Inflammatory macrophage (primary cell): ENCODE data around the gene APIP.

Experiments
- DNase-seq, 2 donors: peaks; one replicate each; pipeline ENCODE4 v3.0.0-alpha.2; 2020 to 2022
- total RNA-seq, 18 experiments: gene quantifications; one replicate each; lab custom pipeline; 2026; ENCODE audit warnings: mixed read lengths in 6 of 18, inconsistent platforms in 2 of 18; lab: John Stamatoyannopoulos, UW

The APIP gene, protein sequence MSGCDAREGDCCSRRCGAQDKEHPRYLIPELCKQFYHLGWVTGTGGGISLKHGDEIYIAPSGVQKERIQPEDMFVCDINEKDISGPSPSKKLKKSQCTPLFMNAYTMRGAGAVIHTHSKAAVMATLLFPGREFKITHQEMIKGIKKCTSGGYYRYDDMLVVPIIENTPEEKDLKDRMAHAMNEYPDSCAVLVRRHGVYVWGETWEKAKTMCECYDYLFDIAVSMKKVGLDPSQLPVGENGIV
- total RNA-seq: 19.1 to 41.6 (median 28.2) reads per million in 18 experiments

DNA sequence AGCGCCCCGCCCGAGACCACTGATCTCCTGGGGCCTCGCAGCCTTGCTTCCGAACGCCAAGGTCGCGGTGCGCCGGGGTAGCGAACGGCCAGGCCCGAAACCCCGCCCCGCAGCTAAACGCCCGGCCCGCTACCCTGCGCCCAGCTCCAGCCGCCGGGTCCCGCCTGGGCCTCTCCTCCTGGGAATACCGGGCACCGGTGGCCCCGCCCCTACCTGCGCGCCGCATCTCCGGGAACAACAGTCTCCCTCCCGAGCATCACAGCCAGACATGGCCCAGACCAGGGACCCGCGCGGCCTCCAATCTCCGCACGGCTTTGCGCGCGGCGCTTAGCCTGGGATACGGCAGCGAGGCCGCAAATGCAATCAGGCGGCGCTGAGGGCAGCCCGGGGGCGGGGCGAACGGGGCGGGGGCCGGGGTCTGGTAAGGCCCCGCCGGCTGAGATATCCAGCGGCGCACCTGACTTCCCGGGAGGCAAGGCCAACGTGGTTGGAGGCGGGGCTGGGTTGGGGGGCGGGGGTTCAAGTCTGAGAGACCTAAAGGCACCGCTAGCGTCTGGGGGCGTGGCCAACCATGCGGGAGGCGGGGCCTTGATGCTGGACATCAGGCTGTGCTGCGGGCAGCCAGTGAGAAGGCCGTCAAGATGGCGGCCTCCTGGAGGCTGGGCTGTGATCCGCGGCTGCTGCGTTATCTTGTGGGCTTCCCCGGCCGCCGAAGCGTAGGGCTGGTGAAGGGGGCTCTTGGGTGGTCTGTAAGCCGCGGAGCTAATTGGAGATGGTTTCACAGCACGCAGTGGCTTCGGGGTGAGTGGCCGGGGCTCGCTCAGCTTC lies at the start of gene APIP, which contains the start of gene PDHX:
APIP (minus strand) TSS at position 365 of the 828 bp plus-strand sequence; CDS start at position 270, 95 bp downstream.
PDHX (plus strand) TSS at position 604 of the 828 bp plus-strand sequence; CDS start at position 642, 38 bp downstream.
- peak; percentile 98 to 99 for DNase-seq

DNA sequence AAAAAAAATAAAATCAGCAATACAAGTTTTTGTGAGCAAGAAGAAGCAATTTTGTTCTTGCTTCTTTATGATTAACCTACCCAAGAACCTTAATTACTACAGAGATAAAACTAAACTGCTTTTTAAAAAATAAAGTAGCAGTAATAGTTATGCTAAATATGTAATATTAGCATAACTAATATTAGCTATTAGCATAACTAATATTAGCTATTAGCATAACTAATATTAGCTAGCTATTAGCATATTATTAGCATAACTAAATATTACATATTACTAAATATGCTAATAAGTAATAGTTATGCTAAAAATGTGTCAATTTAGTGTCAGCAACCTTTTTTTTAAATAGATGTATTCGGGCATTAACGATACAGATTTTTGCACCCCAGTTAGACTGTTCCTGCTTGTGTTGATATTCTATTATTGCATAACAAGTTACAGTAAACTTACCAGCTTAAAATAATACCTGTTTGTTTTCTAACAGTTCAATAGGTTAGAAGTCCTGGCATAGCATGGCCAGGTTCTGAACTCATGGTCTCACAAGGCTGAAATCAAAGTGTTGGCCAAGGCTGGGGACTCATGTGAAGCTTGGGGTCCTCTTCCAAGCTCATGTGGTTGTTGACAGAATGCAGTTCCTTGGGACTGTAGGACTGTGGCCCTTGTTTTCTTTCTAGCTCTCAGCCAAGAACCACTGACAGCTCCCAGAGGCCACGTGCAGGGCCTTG lies 48.6 kb upstream of the APIP start:
- DNase-seq: no peak

DNA sequence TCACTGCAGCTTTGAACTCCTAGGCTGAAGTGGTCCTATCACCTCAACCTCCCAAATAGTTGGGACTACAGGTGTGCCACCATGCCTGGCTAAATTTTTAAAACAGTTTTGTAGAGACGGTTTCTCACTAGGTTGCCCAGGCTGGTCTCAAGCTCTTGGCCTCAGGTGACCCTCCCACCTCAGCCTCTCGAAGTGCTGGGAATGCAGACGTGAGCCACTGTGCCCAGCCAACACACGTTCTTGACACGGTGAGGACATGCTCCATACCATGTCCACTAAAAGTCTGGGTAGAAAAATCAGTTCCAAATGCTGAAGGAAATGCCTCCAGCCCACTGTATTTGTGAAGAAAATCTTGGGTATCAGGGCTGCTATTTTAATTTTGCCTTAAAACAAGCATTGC lies 47.2 kb upstream of the APIP start:
- DNase-seq: no peak

DNA sequence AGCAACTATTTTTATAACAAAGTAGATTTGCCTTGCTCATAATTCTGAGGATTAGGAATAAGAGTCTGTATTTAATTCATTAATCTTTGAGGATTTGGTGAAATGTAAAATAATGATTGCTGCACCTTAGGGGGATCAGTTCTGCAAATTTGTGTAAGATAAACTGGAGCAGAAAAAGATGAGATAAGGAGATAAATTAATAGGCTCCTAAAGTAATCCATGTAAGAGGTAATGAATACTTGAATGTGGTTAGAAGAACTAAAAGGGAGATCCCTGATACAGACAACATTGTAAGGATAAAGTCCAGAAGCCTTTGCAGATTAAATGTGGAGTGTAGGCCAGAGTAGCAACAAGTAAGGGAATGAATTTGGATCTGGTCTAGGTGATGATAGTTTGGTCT lies 45.9 kb upstream of the APIP start:
- DNase-seq: no peak

DNA sequence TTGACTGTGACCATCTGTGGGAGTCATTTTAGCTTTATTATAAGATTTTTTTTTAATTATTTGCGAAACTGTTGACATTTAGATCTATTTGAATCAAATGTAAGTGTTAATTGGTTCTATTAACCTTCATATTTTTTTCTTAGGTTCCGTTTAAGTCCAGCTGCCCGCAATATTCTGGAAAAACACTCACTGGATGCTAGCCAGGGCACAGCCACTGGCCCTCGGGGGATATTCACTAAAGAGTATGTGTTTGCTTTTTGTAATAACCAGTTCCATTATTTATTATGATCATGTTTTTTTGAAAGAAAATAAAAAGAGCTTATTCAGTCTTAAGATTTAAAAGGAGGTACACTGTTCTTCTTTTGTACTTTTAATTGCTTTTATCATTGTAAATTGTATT lies 44.1 kb upstream of the APIP start:
- DNase-seq: no peak

DNA sequence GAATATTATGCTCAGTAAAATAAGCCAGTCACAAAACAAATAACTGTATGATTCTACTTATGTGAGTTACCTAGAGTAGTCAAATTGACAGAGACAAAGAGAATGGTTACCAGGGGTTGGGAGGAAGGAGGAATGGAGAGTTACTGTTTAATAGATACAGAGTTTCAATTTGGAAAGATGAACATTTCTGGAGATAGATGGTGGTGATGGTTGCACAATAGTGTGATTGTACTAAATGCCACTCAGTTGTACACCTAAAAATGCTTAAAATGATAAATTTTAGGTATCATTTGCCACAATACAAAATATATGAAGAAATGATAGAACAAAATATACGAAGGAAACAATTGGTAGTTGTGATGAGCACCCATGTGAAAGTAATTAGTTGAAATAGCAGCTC lies 43.6 kb upstream of the APIP start:
- no peak for DNase-seq

DNA sequence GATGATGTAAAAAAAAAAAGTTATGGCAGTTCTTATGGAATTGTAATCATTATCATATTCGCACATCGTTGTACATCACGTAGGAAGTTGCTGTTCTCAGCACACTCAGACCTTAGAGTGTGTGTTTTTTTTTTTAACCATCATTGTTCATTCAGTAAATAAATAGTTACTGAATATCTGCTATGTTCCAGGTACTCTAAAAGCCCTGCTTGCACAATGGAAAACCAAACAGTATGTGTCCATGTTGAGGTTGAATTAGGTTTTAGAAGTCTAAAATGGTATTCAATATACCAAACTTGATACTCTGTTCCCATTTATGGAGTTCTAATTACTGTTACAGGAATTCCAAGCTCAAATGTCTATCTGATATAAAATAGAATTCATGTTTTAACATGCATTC lies 41.4 kb upstream of the APIP start:
- DNase-seq: no peak

DNA sequence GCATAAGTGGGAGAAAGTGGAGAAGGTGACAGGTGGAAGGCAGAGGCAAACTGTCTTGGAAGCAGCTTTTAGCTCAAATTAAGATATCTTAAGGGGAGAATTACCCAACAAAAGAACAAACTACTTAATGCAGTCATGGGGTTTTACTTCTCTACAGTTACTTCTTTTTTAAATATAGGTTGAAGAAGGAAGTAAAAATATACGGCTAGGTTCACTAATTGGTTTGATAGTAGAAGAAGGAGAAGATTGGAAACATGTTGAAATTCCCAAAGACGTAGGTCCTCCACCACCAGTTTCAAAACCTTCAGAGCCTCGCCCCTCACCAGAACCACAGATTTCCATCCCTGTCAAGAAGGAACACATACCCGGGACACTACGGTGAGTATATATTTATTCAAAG lies 41.0 kb upstream of the APIP start:
- peak; percentile 7 to 61 for DNase-seq

DNA sequence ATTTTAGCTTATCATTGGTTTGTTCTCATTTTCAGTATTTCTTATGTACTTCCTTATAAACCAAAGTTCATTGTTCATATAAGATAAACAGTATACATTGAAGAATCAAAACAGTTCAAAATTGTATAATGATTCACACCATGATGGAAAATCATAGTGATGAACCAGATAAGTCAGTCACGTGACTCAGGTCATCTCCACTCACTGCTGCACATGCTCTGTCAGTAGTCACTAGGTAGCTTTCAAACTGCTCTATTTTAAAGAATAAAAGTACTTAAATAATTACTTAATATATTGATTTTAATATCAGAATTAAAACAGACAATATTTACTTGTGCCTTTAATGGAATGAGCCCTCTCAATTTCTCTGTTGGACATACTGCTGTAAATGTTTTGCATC lies 37.8 kb upstream of the APIP start:
- no peak for DNase-seq

DNA sequence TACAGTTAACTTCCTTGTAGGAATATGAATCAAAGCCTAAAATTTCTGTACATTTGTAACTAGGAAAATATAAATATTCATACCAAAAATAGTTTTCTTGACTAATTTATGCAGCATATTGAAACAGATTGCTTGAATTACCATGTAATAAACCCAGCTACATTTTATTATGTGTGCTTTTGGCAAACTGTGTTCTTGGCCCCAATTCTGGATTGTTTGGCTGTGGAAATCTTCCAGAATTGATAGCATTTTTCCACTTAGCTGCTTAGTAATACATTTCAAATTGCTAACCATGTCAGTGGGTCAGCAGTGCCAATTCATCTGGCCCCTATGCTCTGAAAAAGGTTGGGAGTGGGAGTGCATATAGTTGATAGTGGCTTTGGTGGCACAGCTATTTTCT lies 32.5 kb upstream of the APIP start:
- no peak for DNase-seq

DNA sequence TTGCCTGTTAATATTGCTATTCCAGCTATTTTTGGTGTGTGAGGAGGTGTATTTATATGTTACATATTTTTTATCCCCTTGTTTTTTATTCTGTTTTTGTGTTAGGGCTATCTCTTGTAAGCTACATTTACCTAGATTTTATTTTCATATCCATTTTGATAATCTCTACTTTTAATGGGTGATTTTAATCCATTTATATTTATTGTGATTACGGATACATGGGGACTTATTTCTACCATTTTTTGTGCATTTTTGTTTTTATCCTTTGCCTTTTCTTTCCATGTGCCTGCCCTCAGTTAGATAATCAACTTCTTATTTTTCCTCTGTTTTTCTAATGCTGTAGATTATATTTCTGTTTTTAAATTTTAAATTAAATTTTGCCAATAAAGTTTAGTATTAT lies 28.5 kb upstream of the APIP start:
- DNase-seq: no peak

DNA sequence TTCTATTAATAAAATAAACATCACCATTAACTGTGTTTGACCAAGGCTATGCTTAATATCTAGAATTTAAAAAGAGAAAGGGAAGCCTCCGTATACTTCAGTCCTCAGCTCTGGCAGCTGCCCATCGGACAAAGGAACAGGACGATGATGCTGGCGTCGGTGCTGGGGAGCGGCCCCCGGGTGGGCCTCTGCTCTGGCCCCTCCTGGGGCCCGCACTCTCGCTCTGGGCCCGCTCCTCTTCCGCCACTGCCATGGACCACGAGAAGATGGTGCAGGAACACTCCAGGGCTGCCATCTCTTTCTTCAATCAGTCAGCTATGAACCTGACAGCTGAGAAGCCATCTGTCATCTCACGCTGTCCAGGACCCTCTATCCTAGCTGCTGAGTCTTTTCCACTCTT lies 25.5 kb upstream of the APIP start:
- no peak for DNase-seq

DNA sequence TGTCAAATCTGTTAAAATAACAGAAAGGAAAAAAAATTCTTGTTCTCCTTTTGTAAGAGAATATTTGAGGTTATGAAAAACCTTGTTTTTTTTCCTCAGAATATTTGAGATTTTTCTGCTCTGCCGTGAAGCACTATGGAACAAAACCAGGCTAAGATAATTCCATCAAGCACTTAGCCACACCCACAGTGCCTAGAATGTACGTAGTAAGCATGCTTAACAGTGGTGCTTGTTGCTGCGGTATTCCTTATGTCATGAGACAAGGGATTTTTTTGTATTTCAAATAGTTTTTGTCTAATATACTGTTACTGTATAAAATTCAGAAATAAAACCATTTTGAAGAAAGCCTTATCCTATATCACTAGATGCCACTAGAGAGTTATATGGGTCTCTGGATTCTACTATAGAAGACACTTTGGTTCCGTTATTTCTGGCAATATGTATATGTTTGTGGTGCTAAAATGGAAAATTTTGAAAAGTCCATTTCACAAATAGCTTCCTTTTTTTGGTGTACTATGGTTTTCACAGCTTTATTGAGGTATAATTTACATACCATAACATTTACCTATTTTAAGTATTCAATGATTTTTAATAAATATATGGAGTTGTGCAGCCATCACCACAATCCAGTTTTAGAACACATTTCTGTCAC lies 24.0 kb upstream of the APIP start:
- DNase-seq: no peak

DNA sequence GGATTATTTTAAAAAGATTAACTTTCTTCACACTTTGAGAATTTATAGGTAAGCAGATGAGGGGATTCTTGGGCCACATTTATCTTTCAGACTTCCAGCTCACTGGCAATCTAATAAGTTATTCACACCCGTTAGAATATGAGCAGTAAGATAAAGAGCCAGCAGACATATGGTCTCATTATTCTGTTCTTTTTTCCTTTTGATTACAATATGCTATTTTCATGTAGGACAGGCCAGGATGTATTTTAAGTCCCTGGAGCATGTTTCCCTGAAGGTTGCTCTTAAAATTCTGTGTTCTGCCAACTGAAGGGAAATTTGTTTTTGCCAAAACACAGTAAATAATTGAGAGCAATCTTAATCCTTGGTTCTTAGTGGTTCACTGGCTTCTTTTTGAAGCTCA lies 22.4 kb upstream of the APIP start:
- DNase-seq: no peak

DNA sequence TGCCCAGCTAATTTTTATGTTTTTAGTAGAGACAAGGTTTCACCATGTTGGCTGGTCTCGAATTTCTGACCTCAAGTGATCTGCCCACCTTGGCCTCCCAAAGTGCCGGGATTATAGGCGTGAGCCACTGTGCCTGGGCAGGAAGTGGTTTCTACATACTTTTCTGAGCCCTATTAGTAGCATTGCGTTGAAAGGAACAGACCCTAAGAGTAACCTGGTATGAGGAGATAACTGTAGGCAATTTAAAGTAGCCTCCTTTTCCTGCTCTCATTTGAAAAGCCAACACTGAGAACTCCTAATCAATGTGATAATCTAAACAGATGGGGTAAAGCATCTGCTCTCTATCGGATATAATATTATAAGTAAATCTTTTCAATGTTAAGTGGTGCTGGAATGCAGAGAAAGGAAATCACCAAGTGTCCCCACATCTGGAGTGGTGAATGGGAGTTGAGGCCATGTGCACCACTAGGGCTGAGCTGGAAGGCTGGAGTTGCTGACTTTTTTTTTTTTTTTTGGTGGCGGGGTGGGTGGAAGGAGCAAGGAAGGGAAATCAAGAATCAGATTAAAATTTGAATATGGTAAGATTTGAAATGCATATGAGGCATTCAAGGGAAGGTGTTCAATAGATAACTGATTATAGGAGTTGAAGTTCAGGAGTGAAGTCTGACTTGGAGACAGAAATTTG lies 20.9 kb upstream of the APIP start:
- DNase-seq: no peak

DNA sequence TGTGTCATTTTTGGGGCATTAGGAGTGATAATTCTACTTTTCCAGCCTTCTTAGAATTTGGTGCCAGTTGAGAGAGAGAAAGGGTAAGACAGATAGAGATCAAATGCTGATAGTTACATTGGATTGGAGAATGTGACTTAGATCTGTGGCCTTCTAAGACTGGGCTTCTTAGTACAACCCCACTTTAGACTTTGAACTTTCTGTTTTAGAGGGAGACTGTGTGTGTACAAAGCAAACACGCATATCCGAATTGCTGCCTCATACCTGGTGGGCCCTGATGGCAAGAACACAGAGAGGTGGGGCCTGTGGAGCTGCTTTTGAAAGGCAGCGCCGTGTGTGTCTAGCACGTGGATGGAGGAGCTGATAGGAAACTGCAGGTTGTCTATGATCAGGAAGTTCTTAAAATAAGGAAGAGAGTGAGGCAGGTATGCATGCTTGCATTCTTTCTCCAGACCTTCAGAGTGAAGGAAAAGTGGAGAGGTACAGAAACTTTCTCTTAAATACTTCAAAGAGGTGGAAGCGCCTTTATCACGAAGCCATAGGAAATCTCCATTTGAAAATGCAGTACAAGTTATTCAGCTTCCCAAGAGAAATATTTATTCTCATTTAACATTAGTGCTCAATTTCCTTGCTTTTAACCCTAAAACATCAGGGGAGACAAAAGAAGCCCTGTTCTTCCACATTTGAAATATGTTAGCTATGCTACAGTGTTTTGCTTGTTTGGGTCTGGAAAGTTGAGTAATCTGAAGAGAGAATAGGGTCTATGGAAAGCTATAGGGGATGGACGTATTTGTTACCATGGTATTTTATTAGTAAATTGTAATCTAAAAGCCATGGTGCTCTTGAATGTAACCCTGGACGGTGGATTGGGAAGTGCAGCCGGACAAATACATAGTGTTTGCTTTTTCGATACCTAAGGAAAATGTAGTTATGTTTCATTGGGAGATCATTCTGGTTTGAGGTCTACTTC lies 13.9 kb upstream of the APIP start:
- no peak for DNase-seq

DNA sequence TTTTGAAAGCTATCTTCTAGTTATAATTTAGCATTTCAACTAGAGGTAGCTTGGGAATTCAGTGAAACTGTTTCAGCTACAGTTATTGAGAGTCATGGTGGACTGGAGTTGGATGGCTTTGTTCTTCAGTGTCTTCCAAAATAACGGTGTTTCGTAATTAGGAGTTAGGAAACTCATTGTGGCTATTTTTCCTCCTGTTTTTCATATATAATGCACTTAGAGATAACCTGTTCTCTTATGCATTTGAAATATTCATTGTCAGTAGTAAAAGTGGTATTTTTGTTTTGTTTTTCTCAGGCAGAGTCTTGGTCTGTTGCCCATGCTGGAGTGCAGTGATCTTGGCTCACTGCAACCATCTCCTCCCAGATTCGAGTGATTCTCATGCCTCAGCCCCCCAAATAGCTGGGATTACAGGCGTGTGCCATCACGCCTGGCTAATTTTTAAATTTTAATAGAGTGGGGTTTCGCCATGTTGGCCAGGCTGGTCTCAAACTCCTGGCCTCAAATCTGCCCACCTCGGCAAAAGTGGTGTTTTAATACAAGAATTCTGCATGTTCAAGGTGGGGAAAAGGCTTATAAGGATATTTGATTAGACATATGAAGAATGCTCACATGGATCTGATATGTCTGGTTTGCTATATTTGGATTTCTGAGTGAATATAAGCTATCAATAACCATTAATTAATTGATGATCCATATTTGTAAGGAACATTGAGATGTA lies 12.9 kb upstream of the APIP start:
- DNase-seq: no peak

DNA sequence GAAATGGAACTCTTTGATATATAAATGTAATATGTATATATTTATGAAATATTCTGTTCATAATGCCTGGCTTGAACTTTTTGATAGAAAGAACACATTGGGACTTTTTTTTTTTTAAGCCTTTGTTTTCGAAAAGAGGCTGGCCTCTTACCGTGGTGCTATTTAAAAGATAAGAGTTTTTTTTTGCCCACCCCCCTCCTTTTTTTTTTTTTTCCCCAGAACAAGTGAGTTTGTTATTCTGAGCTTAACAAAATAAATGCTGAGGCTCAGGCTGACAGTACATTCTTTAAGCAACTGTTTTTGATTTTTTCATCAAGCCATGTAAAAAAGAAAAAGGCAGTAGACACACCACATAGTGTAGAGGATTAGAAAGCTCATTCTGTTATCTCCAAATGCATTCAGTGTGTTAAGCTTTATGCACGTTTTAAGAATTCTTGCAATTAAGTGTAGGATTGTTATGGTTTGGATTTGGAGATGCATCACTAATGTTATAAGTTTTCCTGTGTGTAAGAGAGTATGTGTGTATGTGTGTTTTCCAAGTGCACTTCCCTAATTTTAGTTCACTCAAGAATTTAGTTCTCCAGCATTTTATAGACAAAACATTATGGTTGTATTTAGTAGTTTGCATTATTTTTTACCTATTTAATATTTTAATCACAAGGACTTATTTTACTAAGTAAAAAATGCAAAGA lies 12.2 kb upstream of the APIP start:
- no peak for DNase-seq

DNA sequence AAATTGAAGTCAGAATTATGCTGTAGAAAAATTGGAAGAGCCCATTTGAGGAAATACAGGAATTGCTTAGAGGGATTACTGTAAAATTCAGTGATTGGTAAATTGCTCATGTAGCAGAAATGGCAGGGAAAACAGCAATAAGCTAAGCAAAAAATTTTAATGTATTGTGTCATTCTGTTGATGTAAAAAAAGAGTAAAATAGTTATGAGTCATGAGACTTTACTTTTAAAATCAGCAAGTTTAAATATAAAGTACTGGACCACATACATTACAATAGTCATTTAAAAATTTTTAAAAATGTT lies 10.6 kb upstream of the APIP start:
- peak in 1 of 2 donors; percentile 4 for DNase-seq
